HEK293 (cell line): ENCODE results near the gene RIOK1.

Experiments
- CTCF ChIP-seq: fragments of 450-650 bp; formaldehyde crosslinking; IDR thresholded peaks from 2 replicates; pipeline ENCODE4 v1.5.1; 2016; ENCODE audit warnings: missing biosample characterization, missing genetic modification characterization
- HOXC10 ChIP-seq: sonication (generic); formaldehyde crosslinking; IDR thresholded peaks from 2 replicates; pipeline ENCODE4 v1.8.1; 2023; ENCODE audit warnings: mild to moderate bottlenecking, missing genetic modification reagents
- KLF16 ChIP-seq: fragments of 450-650 bp; formaldehyde crosslinking; IDR thresholded peaks from 2 replicates; pipeline ENCODE4 v1.5.1; 2017; ENCODE audit warnings: missing biosample characterization, missing genetic modification characterization
- SALL2 ChIP-seq: fragments of 450-650 bp; formaldehyde crosslinking; IDR thresholded peaks from 2 replicates; pipeline ENCODE4 v1.5.0; 2017; ENCODE audit warnings: missing biosample characterization, mild to moderate bottlenecking, missing genetic modification characterization, borderline replicate concordance
- TRIM28 ChIP-seq: IDR thresholded peaks from 2 replicates; pipeline ENCODE4 v1.6.1; 2011; ENCODE audit warnings: low read length, control low read depth, borderline replicate concordance
- TSHZ1 ChIP-seq: fragments of 450-650 bp; formaldehyde crosslinking; IDR thresholded peaks from 2 replicates; pipeline ENCODE4 v1.5.1; 2016; ENCODE audit warnings: missing biosample characterization, missing genetic modification characterization, borderline replicate concordance
- ZNF423 ChIP-seq: fragments of 450-650 bp; formaldehyde crosslinking; IDR thresholded peaks from 2 replicates; pipeline ENCODE4 v1.5.1; 2016; ENCODE audit warnings: missing biosample characterization, missing genetic modification characterization
- ZNF561 ChIP-seq: fragments of 450-650 bp; IDR thresholded peaks from 2 replicates; pipeline ENCODE4 v1.5.1; 2018; ENCODE audit warnings: missing biosample characterization, missing genetic modification characterization, borderline replicate concordance
- ZNF777 ChIP-seq: fragments of 450-650 bp; formaldehyde crosslinking; IDR thresholded peaks from 2 replicates; pipeline ENCODE4 v1.5.1; 2017; ENCODE audit warnings: missing biosample characterization, missing genetic modification characterization, borderline replicate concordance
- ZNF785 ChIP-seq: fragments of 450-650 bp; formaldehyde crosslinking; IDR thresholded peaks from 2 replicates; pipeline ENCODE4 v1.5.1; 2016; ENCODE audit warnings: missing biosample characterization, missing genetic modification characterization

DNA sequence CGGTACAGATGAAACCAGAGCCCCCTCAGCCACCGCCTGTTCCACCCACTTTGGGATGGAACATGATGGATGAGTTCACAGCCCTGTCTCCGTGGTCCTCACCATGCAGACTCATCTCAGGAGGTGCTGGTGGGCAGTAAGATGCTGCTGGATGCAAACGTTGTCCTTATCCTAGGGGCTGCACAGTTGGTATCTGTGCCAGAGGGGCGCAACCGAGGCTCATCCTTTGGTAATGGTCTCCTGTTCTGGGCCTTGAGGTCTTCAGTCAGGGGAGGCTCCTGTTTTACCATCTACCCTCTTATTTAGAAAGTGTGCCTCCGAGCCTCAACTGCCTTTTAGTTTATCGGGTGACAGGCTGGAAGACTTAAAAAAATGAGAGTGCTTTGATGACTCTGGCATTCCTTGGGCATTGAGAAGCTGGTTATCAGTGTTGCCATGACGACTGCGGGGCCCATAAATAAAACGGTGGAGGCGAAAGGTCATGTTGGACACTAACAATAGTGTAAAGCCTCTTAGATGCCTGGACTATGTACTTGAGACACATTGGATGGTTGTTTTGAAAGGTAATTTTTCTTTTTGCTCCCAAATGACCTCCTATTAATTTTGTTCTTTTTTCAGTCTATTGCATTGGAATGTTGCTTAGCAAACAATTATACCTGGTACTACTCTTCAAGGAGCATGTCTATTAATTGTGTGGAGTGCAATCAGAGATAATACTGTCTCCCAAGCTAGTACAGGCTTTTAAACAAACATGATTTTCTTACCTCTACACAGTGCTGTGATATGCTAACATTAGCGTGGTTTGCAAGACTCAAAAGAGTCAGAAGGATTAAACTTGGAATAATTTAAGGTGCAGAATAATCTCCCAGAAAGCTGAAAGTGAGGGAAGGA lies 77.6 kb downstream of the RIOK1 start:
- TF ChIP-seq ZNF423 (no peak), HOXC10 (no peak), TSHZ1 (no peak), KLF16 (no peak), ZNF777 (tag by site-specific recombination) (no peak), CTCF (tag by site-specific recombination) (no peak), ZNF561 (tag by site-specific recombination) (no peak), ZNF785 (tag by site-specific recombination) (no peak), SALL2 (tag by site-specific recombination) (no peak), TRIM28 (no peak)
